ENCODE data around the gene DCLRE1B.

- TF ChIP-seq CTCF (IDR thresholded peaks at IDR 0.05) (peak; percentile 13 to 93 (median 89)), POLR2AphosphoS5 (IDR thresholded peaks at IDR 0.05) (peak; percentile 93)
These were observed at the start of gene DCLRE1B, which contains the start of gene AP4B1 for GRCh38 chr1:113904674-113905434.

All from gastroesophageal sphincter (tissue), 3 donors.